ENCODE results near the gene LIME1. TPM values are rescaled to one million over a fixed set of nuclear protein-coding genes. Genes with fewer than 3 reads are reported as not detected.

The LIME1 gene
- total RNA-seq, 1 donor from 2014 or later: 12.5 TPM

DNA sequence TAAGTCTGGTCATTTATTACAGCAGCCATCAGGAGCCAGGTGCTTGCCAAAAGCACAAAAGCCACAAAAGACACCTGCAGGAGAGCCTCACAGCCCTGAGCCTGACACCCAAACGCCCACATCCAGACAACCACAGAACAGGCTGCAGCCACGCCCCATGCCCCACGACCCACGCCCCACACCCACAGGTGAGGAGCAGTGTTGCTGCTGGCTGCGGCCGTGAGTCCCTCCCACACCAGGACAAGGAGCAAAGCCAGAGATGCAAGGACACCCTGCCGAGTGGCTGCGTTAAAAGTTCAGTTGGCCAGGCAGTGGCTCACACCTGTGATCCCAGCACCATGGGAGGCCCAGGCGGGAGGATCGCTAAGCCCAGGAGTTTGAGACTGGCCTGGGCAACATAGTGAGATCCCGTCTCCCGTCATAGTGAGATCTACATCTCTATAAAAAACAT, 46.1 kb downstream of the LIME1 start:
- H3K27me3 Mint-ChIP-seq (ENCODE audit: unreplicated experiment): no peaks in the 10 kb centered on the region
- peaks cover 10% of the 10 kb centered on the region for H3K4me1 Mint-ChIP-seq (ENCODE audit: unreplicated experiment)
- H3K9me3 Mint-ChIP-seq (ENCODE audit: unreplicated experiment): no peaks in the 10 kb centered on the region
- DNase-seq (ENCODE audit: extremely low spot score, unreplicated experiment): no peak
- no peak overlapping the region for H3K4me3 Mint-ChIP-seq (ENCODE audit: unreplicated experiment)
- peaks cover 3% of the 10 kb centered on the region for H3K36me3 Mint-ChIP-seq (ENCODE audit: unreplicated experiment)
- TF ChIP-seq, protein P1, sequence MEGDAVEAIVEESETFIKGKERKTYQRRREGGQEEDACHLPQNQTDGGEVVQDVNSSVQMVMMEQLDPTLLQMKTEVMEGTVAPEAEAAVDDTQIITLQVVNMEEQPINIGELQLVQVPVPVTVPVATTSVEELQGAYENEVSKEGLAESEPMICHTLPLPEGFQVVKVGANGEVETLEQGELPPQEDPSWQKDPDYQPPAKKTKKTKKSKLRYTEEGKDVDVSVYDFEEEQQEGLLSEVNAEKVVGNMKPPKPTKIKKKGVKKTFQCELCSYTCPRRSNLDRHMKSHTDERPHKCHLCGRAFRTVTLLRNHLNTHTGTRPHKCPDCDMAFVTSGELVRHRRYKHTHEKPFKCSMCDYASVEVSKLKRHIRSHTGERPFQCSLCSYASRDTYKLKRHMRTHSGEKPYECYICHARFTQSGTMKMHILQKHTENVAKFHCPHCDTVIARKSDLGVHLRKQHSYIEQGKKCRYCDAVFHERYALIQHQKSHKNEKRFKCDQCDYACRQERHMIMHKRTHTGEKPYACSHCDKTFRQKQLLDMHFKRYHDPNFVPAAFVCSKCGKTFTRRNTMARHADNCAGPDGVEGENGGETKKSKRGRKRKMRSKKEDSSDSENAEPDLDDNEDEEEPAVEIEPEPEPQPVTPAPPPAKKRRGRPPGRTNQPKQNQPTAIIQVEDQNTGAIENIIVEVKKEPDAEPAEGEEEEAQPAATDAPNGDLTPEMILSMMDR (IDR thresholded peaks at IDR 0.05): no peak
- no peak overlapping the region for H3K27ac Mint-ChIP-seq (ENCODE audit: unreplicated experiment)

DNA sequence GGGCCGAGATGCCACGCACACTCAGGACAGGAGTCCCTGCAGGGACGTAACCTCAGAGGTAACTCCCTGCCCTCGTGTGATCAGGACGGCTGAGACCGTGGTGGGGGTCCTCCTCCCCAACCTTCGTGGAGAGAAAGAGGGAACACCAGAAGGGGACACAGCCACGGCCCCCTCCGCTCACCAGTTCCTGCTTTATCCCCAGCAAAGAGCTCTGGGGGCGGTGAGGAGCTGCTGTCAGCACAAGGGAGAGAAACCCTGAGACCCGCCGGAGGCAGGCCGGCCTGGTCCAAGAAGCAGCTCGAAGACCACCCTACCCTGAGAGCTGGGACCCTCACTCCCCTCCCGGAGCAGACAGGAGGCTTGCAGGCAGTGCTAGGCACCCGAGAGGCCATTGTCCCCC, 47.5 kb downstream of the LIME1 start:
- H3K4me3 Mint-ChIP-seq (ENCODE audit: unreplicated experiment): no peak overlapping the region
- TF ChIP-seq, protein P1 (IDR thresholded peaks at IDR 0.05): no peak
- no peaks in the 10 kb centered on the region for H3K9me3 Mint-ChIP-seq (ENCODE audit: unreplicated experiment)
- H3K27me3 Mint-ChIP-seq (ENCODE audit: unreplicated experiment): no peaks in the 10 kb centered on the region
- peaks cover 7% of the 10 kb centered on the region for H3K4me1 Mint-ChIP-seq (ENCODE audit: unreplicated experiment)
- H3K27ac Mint-ChIP-seq (ENCODE audit: unreplicated experiment): no peak overlapping the region
- H3K36me3 Mint-ChIP-seq (ENCODE audit: unreplicated experiment): peaks cover 8% of the 10 kb centered on the region
- DNase-seq (ENCODE audit: extremely low spot score, unreplicated experiment): no peak

DNA sequence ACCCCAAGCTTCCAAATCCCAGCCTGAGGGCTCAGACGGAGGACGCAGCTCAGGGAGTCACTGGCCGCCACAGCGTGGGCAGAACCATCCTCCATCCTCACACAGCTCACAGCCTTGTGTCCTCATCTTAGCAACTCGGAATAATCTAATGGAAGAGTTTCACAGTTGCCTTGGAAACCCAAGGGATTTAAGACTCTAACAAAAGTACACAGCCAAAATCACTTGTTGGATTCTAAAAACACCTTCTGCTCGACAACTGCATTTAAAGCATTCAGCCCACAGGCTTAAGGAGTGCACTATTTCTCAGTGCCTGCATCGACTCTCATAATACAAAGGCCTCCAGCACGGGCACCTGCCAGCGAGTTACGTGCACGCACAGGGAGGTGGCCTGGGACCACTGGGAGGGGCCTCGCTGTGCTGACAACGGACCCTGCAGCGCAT, 49.2 kb downstream of the LIME1 start:
- Mint-ChIP-seq H3K27me3 (ENCODE audit: unreplicated experiment) (no peaks in the 10 kb centered on the region), H3K4me3 (ENCODE audit: unreplicated experiment) (no peak overlapping the region), H3K36me3 (ENCODE audit: unreplicated experiment) (peaks cover 8% of the 10 kb centered on the region), H3K27ac (ENCODE audit: unreplicated experiment) (no peak overlapping the region), H3K9me3 (ENCODE audit: unreplicated experiment) (no peaks in the 10 kb centered on the region), H3K4me1 (ENCODE audit: unreplicated experiment) (peaks cover 7% of the 10 kb centered on the region)
- TF ChIP-seq, protein P1 (IDR thresholded peaks at IDR 0.05): no peak
- no peak for DNase-seq (ENCODE audit: extremely low spot score, unreplicated experiment)

DNA sequence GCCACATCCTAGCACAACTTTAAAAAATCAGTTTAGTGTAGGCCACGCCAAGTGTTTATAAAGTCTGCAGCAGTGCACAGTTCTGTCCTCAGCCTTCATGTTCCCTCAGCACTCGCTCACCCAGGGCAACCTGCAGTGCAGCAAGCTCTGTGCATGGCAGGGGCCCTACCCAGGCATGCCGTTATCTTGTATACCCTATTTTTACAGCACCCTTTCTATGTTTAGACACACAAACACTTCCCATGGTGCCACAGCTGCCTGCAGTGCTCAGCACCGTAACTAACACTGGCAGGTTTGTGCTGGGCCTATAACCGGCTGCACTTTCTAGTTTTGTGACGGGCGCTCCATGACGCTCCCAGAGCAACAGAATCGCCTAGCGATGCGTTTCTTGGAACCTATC, 50.8 kb downstream of the LIME1 start:
- no peak overlapping the region for H3K4me3 Mint-ChIP-seq (ENCODE audit: unreplicated experiment)
- peaks cover 8% of the 10 kb centered on the region for H3K36me3 Mint-ChIP-seq (ENCODE audit: unreplicated experiment)
- H3K27me3 Mint-ChIP-seq (ENCODE audit: unreplicated experiment): no peaks in the 10 kb centered on the region
- TF ChIP-seq, protein P1 (IDR thresholded peaks at IDR 0.05): no peak
- H3K4me1 Mint-ChIP-seq (ENCODE audit: unreplicated experiment): peaks cover 9% of the 10 kb centered on the region
- no peak for DNase-seq (ENCODE audit: extremely low spot score, unreplicated experiment)
- no peak overlapping the region for H3K27ac Mint-ChIP-seq (ENCODE audit: unreplicated experiment)
- no peaks in the 10 kb centered on the region for H3K9me3 Mint-ChIP-seq (ENCODE audit: unreplicated experiment)

DNA sequence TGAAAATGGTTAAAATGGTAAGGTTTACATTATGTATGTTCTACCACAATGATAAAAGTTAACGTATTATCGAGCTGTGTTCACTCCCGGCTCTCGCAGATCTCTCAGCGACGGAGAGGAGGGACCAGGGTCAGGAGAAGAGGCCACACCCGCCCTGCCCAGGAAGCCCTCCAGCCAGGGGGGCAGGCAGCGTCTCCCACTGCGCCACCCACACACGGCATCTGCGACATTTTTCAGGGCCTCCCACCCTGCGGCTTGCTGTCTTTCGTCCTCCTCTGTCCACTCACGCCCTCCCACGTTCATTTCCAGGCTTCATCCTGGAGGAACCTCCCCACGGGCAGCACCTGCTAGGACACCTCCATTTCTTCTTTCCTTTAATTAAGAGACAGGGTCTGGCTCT, 51.3 kb downstream of the LIME1 start:
- no peak overlapping the region for H3K4me3 Mint-ChIP-seq (ENCODE audit: unreplicated experiment)
- H3K27me3 Mint-ChIP-seq (ENCODE audit: unreplicated experiment): no peaks in the 10 kb centered on the region
- DNase-seq (ENCODE audit: extremely low spot score, unreplicated experiment): no peak
- no peaks in the 10 kb centered on the region for H3K9me3 Mint-ChIP-seq (ENCODE audit: unreplicated experiment)
- TF ChIP-seq, protein P1 (IDR thresholded peaks at IDR 0.05): no peak
- peaks cover 8% of the 10 kb centered on the region for H3K36me3 Mint-ChIP-seq (ENCODE audit: unreplicated experiment)
- no peak overlapping the region for H3K27ac Mint-ChIP-seq (ENCODE audit: unreplicated experiment)
- peaks cover 9% of the 10 kb centered on the region for H3K4me1 Mint-ChIP-seq (ENCODE audit: unreplicated experiment)

Other genes with a start within 250 kb of the LIME1 start
- 0.56 and 0.68 TPM in 2 replicates for gene EEF1A2, start 237.6 kb upstream of the LIME1 start, total RNA-seq
- 220 and 239 TPM in 2 replicates for gene PPDPF, start 215.9 kb upstream of the LIME1 start, total RNA-seq
- gene PTK6, start 199.3 kb upstream of the LIME1 start, total RNA-seq: 0.13 TPM in 1 of 2 replicates, not detected in the other
- gene SRMS, start 188.9 kb upstream of the LIME1 start, total RNA-seq: not detected in 2 replicates
- gene FNDC11, start 182.5 kb upstream of the LIME1 start, total RNA-seq: 0.13 and 0.34 TPM in 2 replicates
- gene HELZ2, start 162.4 kb upstream of the LIME1 start, total RNA-seq: 25.0 and 29.0 TPM in 2 replicates
- 10.9 and 12.1 TPM in 2 replicates for gene GMEB2, start 109.6 kb upstream of the LIME1 start, total RNA-seq
- 32.0 and 33.2 TPM in 2 replicates for gene STMN3, start 83.2 kb upstream of the LIME1 start, total RNA-seq
- 34.1 and 35.5 TPM in 2 replicates for gene RTEL1, start 78.4 kb upstream of the LIME1 start, total RNA-seq
- gene TNFRSF6B, start 40.0 kb upstream of the LIME1 start, total RNA-seq: 0.84 and 2.3 TPM in 2 replicates
- 46.1 and 46.7 TPM in 2 replicates for gene ARFRP1, start 28.7 kb upstream of the LIME1 start, total RNA-seq
- gene ZGPAT, start 28.6 kb upstream of the LIME1 start, total RNA-seq: 24.3 and 28.0 TPM in 2 replicates
- 74.8 and 80.7 TPM in 2 replicates for gene SLC2A4RG, start 3.1 kb downstream of the LIME1 start, total RNA-seq
- 20.5 and 20.9 TPM in 2 replicates for gene ZBTB46, start 94.6 kb downstream of the LIME1 start, total RNA-seq
- not detected in 2 replicates for gene ABHD16B, start 124.8 kb downstream of the LIME1 start, total RNA-seq
- 102 and 109 TPM in 2 replicates for gene TPD52L2, start 128.6 kb downstream of the LIME1 start, total RNA-seq
- 41.2 and 42.7 TPM in 2 replicates for gene DNAJC5, start 158.5 kb downstream of the LIME1 start, total RNA-seq
- gene UCKL1, start 219.8 kb downstream of the LIME1 start, total RNA-seq: 35.5 and 35.9 TPM in 2 replicates
- gene ZNF512B, start 233.3 kb downstream of the LIME1 start, total RNA-seq: 39.7 and 40.9 TPM in 2 replicates
- gene SAMD10, start 243.0 kb downstream of the LIME1 start, total RNA-seq: 3.5 and 3.7 TPM in 2 replicates
- gene PRPF6, start 244.5 kb downstream of the LIME1 start, total RNA-seq: 68.3 and 71.9 TPM in 2 replicates